HG03520 (cell line): ENCODE measurements around the gene RDH13.

Experiments used
- ATAC-seq: cut with Tn5 transposase; IDR thresholded peaks from one replicate; pipeline ENCODE4 v1.9.1; 2021; ENCODE audit warnings: mild to moderate bottlenecking, moderate library complexity; ENCODE audit not compliant: unreplicated experiment

RDH13 gene

DNA sequence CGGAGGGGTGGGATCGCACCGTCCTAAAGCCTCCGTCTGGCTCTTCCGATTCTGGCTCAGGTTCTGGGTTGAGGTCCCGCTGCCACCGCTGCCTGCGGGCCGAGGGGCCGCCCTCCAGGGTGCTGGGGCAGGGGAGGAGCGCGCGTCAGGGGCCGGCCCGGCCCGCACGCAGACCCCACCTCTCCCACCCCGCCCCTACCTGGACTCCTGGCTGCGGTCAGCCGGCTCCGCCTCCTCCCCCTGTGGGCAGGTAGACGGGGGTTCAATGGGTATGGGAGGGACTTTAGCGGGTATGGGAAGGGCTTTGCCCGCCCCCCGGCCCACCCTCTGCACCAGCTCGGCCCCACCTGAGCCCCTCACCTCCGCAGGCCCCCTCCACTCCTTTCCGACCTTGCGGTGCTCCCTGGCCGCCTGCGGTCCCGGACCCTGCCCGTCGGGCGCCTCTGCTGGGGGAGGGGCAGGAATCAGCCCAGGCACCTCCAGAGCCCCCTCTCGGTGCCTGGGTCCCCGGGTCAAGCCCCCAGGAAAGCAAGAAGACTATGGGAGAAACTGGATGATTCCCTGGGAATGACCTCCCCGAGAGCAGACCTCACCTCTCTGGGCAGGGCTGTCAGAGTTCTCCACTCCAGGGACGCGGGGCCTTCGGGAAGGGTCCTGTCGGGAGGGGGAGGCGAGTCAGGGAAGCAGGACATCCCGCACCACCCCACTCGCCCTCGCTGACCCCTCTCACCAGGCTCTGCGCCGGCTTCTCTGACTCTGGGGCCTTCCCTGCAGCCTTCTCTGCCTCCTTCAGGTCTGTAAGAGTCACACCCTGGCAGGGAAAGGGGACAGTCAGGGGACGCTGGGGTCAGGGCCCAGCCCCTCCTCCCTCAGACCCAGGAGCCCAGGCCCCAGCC lies 29.7 kb upstream of the RDH13 start:
- no peak for ATAC-seq

DNA sequence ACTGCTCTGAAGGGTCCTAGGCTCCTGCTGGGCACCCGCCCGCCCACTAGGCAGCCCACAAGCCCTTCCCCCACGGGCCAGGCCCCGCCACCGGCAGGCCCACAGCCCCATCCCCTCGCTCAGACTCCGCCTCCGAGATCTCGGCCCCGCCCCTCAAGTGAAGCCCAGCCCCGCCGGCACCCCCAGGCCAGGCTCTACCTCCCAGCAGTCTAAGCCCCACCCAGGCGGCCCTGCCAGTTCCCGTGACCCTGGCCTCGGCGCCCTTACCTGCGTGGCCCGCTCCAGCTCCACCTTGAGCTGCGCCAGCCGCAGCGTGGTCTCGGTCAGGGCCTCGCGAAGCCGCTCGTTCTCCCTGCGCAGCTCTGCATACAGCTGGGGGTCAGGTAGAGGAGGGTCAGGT lies 29.0 kb upstream of the RDH13 start:
- no peak for ATAC-seq

DNA sequence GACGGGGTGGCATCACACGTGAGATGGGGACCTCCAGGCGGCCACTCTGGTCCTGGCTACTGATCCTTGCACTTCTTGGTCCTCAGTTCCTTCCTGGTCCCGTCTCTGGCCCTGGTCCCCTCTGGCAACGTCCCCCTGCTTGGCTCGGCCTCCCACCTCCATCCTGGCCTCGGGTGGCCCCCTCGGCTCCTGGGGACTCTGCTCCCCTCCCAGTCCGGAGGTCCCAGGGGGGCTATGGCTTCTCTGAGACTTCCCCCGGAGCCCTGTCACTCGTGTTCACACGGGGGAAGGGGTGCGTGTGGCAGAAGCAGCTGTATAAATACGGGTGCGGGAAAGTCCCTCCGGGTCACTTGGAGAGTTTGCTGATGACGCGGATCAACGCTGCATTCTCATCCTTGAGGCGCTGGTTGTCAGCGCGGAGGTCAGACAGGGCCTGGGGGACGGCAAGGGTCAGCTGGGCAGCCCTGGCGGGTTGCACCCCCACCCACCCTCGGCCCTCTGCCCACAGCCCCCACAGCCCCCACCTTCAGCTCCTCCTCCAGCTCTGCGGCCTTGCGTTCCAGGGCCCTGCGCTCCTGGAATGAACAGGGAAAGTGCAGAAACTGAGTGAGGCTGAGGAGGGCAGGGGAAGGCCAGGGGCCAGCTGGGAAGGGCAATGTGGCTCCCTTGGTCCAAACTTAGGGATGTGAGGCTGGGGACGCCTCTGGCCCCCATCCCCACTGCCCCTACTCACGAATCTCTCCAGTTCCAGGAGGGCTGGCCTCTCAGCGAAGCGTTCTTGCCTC lies 28.4 kb upstream of the RDH13 start:
- no peak for ATAC-seq

DNA sequence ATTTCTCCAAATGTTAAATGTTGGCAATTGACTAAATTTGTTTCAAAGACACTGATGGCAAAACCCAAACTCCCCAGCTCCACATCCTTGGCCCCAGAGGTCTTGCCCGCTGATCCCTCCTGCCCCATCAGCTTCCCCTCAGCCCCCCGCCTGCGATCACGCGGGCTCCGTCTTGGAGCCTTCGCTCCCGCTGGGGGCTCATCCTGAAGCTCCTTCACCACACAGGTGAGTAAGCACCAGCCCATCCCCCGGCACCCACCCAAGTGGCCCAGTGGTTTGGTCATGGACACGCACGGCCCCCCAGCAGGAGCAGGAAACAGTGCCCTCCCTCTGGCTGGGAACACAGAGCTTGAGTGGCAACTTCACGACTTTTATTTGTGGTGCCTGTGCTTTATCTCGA lies 27.6 kb upstream of the RDH13 start:
- ATAC-seq: no peak

DNA sequence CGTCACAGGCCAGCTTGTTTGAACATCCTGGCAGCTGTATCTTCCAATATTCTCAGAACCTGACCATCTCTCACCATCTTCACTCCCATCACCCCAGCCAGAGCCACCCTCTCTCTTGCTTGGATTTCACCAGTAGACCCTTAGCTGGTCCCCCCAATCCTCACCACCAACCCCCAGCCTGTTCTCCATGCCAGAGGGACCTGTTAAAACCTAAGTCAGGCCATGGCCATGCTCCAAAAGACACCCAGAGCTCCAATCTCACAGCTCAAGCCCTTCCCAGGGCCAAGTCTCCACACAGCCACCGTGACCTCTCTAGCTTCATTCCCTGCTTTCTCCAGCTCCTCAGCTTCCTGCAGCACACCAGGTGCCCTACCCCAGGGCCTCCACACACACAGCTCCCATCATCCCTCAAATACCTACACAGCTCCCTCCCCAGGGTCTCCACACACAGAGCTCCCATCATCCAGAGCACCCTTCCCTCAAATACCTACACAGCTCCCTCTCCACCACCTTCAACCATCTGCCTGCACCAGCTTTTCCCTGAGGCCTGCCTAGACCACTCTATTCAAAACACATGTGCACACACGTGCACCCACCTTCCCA lies 26.5 kb upstream of the RDH13 start:
- no peak for ATAC-seq

DNA sequence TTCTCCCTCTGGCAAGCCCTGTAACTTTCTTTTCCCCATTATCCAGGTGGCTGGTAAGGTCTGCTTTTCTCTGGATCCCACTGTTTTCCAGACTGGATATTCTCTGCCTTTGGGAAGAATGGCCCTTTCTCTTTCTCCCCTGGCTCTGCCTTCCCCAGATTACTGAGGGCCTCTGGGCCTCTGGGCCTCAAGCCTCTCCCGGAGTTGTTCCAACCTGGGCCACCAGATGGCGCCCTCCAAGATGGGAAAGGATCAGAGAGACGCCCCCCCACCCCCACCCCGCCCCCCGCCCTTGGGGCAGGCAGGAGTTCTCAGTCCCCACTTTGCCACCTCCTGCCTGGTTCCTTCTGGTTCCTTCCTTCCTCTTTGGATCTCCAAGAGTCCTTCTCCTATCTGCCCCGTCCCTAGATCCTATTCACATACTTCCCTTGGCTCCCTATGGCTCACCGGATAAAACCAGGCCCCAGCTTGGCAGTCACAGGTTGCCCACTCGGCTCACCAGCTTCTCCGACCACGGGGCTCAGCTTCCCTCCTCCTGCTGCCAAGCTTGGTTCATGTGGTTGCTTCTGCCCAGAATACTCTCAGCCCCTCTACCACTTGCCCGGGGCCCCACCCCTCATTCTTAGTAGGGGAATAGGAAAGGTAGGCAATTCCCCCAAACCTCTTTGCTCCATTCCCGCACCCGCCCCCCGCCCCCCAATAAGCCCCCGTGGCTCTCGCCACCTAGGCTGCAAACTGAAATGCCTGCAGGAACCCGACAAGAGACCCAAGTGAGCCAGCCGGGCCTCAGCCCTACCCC lies 25.8 kb upstream of the RDH13 start:
- no peak for ATAC-seq

DNA sequence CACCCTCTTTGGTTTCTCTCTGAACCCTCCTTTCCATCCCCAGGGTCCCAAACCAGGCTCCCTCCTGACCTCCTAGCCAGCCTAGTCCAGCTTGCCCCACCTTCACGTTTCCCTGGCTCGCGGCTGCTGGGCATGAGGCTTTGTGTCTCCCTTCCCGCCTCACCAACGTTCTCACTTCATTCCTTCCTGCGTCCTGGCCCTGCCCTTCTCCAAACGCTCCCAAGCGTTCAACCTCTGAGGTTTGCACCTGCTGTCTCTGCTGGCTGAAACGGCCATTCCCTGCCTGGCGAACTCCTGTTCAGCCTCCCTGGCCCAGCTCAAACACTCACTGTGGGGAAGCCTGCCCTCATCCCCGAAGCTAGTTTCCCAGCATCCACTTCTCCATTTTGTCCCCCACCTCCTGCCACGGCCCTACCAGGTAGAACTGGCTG lies 25.1 kb upstream of the RDH13 start:
- no peak for ATAC-seq

DNA sequence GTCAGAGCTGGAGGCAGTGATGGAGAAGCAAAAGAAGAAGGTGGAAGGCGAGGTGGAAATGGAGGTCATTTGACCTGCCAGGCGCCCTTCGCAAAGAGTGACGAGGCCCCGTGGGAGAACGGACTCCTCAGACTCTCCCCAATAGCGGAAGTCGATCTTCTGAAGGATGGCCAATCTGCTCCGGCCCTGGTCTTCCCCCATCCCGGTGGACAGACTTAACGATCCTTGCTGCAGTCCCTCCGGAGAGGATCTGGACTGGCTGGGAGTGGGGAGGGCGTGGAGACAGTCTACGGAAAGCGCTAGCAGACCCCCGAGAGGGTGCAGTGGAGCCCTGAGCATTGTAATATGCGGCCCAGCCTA lies 24.6 kb upstream of the RDH13 start:
- no peak for ATAC-seq

DNA sequence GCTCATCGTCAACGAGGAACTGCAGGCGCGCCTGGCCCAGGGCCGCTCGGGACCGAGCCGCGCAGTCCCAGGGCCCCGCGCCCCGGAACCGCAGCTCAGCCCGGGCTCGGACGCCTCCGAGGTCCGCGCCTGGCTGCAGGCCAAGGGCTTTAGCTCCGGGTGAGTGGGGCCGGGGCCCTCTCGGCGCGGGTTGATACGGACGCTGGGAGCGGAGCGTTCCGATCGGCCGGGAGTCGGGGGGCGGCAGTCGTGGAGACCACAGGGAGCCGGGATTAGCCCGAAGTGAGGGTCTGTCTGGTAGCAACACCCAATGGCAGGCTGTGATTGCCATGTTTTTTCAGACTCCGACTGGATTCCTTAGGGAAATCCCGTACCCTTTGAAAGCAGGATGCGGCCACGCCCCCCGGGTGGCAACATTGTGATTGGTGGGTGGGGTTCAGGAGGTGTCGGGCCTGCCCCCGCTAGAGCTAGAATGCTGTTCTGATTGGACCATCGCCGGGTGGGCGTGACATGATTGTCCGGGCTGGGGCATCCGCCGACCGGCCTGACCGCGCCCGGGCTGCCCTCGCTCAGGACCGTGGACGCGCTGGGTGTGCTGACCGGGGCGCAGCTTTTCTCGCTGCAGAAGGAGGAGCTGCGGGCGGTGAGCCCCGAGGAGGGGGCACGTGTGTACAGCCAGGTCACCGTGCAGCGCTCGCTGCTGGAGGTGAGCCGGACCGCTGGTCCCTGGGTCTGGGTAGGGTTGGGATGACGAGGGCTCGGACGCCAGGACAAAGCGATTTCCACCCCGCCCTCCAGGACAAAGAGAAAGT lies 24.0 kb upstream of the RDH13 start:
- ATAC-seq: no peak

DNA sequence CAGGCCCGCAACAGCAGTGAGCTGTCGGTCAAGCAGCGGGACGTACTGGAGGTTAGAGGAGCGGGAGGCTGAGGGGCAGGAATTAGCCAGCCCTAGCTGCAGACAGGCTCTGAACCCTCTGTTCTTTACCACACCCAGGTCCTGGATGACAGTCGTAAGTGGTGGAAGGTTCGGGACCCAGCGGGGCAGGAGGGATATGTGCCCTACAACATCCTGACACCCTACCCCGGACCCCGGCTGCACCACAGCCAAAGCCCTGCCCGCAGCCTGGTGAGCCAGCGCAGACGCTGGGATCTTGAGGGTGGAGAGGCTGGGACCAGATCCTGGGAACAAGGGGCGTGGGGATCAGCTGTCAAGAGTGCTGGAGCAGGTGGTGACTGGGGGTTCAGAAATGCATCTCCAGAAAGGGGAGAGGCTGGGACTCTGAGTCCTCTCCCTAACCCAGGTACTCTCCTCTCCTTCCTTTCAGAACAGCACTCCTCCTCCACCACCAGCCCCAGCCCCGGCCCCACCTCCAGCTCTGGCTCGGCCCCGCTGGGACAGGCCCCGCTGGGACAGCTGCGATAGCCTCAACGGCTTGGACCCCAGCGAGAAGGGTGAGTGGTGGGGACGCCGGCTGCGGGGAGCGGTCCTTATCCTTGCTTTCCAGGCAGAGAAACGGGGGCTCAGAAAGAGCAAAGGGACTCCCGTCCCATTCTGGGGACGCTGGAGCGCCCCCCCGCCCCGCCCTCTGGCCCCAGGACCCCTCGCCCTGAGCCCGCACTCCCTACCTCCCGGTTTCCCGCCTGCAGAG lies 23.2 kb upstream of the RDH13 start:
- no peak for ATAC-seq

DNA sequence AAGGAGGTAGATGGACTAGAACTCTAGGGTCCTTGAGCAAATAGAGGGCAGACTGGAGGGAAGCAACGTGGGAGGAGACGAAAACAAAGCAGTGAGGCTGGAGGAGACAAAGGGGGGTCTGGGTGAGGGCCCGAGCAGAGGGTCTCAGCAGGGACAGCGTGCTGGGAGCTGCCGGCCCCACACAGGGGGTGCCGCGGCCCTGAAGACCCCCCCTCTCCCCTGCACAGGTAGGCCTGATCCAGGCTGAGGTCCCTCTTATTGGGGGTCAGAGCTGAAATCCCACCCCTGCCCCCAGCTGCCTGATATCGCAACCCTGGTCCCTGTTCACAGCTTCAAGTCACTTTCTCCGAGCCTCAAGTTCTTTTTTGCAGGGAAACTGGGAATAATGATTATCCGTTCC lies 21.5 kb upstream of the RDH13 start:
- no peak for ATAC-seq

DNA sequence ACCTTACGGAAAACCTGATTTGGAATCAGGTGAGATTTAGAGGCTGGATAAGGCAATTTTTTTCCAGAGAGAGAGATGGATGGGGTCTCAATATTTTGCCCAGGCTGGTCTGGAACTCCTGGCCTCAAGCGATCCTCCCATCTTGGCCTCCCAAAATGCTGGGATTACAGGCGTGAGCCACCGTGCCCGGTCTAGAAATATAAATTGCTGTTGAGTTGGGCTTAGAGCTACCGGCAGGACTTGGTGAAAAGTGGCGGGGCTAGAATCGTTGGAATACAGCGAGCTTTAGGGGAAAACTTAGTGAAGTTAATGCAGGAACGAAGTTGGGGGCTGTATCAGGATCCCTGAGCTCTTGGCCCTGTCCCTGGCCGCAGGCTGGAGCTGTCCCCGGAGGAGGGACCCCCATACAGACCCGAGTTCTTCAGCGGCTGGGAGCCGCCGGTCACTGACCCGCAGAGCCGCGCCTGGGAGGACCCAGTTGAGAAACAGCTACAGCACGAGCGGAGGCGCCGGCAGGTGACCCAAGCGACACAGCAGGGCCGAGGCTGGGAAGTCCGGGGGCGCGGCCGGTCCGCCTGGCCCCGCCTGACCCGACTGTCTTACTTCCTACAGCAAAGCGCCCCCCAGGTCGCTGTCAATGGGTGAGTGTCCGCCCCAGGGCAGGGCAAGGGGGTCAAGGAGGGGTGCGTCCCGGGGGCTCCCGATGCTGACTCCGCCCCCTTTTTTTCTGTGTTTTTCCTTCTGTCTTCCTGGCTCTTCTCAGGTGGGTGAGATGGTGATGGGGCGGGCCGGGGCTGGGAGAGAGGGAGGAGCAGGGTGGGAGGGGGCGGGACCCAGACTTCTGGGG lies 20.3 kb upstream of the RDH13 start:
- ATAC-seq: no peak

DNA sequence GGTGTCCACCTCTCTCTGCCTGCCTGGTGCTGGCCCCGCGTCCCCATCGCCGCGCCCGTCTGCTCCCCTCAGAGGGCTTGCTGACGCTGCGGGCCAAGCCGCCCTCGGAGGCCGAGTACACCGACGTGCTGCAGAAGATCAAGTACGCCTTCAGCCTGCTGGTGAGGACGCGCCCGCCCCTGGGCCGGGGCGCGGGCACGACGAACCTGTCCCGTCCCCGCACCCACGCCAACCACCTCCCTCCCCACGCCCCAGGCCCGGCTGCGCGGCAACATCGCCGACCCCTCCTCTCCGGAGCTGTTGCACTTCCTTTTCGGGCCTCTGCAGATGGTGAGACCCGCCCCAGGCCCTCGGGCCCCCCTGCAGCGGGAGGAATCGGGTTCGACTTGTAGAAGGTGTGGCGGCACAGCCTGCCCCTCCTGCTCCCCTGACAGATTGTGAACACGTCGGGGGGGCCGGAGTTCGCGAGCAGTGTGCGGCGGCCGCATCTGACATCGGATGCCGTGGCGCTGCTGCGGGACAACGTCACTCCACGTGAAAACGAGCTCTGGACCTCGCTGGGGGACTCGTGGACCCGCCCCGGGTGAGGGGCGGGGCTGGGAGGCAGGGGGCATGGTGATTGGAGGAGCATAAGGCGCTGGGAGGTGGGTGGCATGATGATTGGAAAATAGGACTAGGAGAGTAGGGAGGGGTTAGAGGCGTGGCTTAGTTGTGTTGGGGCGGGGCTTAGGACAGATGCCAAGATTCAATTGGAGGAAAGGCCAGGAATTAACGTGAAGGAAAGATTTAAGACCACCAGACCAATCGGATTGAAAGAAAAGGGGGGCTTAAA lies 19.3 kb upstream of the RDH13 start:
- no peak for ATAC-seq

DNA sequence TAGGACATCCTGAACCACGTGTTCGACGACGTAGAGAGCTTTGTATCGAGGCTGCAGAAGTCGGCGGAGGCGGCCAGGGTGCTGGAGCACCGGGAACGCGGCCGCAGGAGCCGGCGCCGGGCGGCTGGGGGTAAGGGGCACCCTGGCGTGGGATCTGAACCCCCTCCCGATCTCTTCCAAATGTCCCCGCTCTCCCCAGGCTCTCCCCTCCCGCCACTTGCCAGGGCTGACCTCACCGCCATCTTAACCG lies 18.7 kb upstream of the RDH13 start:
- ATAC-seq: no peak

DNA sequence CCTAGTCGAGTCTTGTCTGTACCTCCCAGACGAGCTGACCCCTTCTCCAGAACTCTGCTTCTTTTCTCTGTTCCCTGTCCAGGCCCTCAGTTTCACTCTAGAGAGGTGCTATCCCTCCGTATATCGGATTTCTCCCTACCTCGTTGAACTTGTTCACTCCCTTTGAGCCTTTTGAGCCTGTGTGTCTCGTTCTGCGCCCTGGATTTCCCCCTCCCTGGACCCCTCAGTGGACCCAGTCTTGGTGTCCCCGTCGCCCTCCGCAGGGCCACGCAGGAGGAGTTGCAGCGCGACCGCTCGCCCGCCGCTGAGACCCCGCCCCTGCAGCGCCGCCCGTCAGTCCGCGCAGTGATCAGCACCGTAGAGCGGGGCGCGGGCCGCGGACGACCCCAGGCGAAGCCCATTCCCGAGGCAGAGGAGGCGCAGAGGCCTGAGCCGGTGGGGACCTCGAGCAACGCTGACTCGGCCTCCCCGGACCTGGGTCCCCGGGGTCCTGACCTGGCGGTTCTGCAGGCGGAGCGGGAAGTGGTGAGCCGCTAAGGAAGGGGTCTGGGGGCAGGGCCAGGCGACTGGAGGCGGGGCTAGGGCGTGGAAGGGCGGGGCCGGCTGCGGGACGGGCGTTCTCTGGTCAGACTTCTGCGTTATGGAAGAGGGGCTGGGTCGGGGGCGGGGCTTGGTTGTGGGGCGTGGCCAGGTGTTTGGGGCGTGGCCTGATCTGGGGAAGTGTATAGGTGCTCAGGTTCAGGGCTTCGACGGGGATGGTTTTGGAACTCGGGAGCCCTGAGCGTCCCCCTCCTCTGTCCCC lies 18.2 kb upstream of the RDH13 start:
- no peak for ATAC-seq

DNA sequence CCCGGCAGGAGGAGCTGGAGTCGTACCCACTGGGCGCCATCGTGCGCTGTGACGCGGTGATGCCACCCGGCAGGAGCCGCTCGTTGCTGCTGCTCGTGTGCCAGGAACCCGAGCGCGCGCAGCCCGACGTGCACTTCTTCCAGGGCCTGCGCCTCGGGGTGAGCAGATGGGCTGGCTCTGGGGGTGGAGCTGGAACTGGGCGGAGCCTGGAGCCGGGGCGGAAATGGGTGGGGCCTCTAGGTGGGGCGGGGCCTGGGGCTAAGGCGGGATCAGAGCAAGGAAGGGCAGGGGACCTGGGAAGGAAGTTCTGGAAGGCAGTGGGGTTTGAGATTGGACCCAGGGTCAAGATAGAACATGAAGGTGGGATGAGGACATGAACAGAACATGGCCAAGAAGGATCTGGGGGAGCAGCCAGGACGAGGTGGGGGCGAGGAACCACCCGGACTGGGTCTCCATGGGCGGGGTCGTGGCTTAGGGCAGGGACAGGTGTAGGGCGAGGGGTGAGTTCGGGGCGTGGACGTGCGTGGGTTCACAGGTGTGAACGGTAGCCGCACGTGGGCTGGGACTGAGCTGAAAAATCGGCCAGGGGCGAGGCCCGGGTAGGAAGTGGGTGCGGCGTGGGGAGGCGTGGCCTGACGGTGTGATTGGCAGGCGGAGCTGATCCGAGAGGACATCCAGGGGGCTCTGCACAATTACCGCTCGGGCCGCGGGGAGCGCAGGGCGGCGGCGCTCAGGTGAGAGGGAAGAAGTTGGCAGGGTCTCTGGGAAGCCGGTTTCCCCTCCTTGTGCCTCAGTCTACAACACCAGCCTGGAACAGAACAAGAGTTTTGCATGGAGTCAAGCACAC lies 17.4 kb upstream of the RDH13 start:
- ATAC-seq: no peak
